Adrenal gland (tissue), 12 donors: Measurements from ENCODE around the gene FBXL7. TPM values are rescaled to one million over a fixed set of nuclear protein-coding genes. Genes with fewer than 3 reads are reported as not detected.

Experiments used
- DNase-seq, 7 donors: peaks; one replicate each; pipeline ENCODE4 v3.0.0-alpha.2; 2019 to 2020
- H3K27ac ChIP-seq, 5 donors: fragments of 200-600 bp; sonication (generic) in 4 of 5; 1 replicate in 3 of 5; 2 replicates in 2 of 5; pipeline versions ENCODE4 v1.5.1 to v1.8.0; 2016 to 2020; ENCODE audit warnings: mild to moderate bottlenecking in 1 of 5
- H3K27me3 ChIP-seq: fragments of 200-600 bp; 2 replicates; pipeline ENCODE4 v1.8.0; 2021
- H3K36me3 ChIP-seq, 2 donors: fragments of 200-600 bp; replicated peaks in 1 of 2; 1 replicate in 1 of 2; 2 replicates in 1 of 2; pipeline versions ENCODE4 v1.5.1 to v1.8.0; 2018 to 2022
- H3K4me1 ChIP-seq, 2 donors: fragments of 200-600 bp; replicated peaks in 1 of 2; 1 replicate in 1 of 2; 2 replicates in 1 of 2; pipeline versions ENCODE4 v1.5.1 to v1.8.0; 2018 to 2021
- H3K4me3 ChIP-seq, 4 donors: fragments of 200-600 bp; sonication (generic) in 3 of 4; one replicate each; pipeline ENCODE4 v1.5.1; 2016 to 2018
- H3K9me3 ChIP-seq, 3 donors: fragments of 200-600 bp; sonication (generic) in 1 of 3; replicated peaks in 1 of 3; 1 replicate in 2 of 3; 2 replicates in 1 of 3; pipeline versions ENCODE4 v1.5.1 to v1.8.0; 2016 to 2021
- CTCF ChIP-seq, 6 experiments: fragments of 450-650 bp in 4 of 6; fragments of 200-600 bp in 2 of 6; sonication (generic) in 1 of 6; IDR thresholded peaks; 1 replicate in 5 of 6; 2 replicates in 1 of 6; pipeline versions ENCODE4 v1.5.1 to v1.8.0; 2016 to 2021; ENCODE audit warnings: antibody characterized with exemption in 6 of 6, mild to moderate bottlenecking in 2 of 6, moderate library complexity in 1 of 6
- POLR2A ChIP-seq, 2 donors: fragments of 450-650 bp; IDR thresholded peaks; one replicate each; pipeline ENCODE4 v1.6.1; 2017; ENCODE audit warnings: antibody characterized with exemption in 2 of 2, mild to moderate bottlenecking in 2 of 2, moderate library complexity in 1 of 2
- WGBS, 4 donors: extraction: QIAGEN DNeasy Blood & Tissue Kit in 2 of 4; methylation state at CpG; one replicate each; pipeline versions ENCODE4 v1.1.5 to v1.1.7; 2013 to 2017; 5-methylcytosine and 5-hydroxymethylcytosine counted together
- intact Hi-C, 2 donors: fragments of 100-400 bp; cut with DNase I; formaldehyde crosslinking; loops; one replicate each; pipeline versions ENCODE4 v1.14.1 to v1.15.0; 2022 to 2023
- polyA plus RNA-seq, 3 donors: library from polyadenylated mRNA; stranded (reverse); fragments of 200-250 nt in 2 of 3; fragments of 350-450 nt in 1 of 3; fragmentation: Illumina TruSeq in 1 of 3; extraction: RNeasy Lipid Tissue Mini Kit (QIAGEN cat#74804) in 1 of 3; gene quantifications; one replicate each; pipeline ENCODE4 v1.2.3, GENCODE V29; 2013 to 2014
- total RNA-seq, 9 donors: library from RNA; depleted of rRNA in 4 of 9; stranded (reverse); fragments of >200 nt in 4 of 9; fragments of 120-200 nt in 1 of 9; fragmentation: NEBNext Ultra II Directional in 1 of 9; extraction: Animal tissue kit (Norgen Biotek cat#: 25700) in 1 of 9; gene quantifications; one replicate each; pipeline versions ENCODE4 v1.1.0 to v1.2.4, GENCODE V29; 2013 to 2023
- donor health status: healthy with polysubstance abuse.
- donor health status: Bipolar disorder and iron deficiency.
- donor health status: DM: yes; HTN: yes; CAD: no.
- donor health status: DM: no; HTN: no; CAD: no.
- donor health status: DM: no; HTN: no; CAD: no.
- donor health status: DM: yes; HTN: yes; CAD: no.

FBXL7 gene
- total and polyA plus RNA-seq, 12 donors, result 22.6 to 59.1 (median 34.0) TPM

- Histone ChIP-seq H3K4me1 (no peaks in the 10 kb centered on the region), H3K9me3 (no peaks in the 10 kb centered on the region), H3K4me3 (no peak overlapping the region), H3K27ac (no peak overlapping the region), H3K36me3 (no peaks in the 10 kb centered on the region), H3K27me3 (no peaks in the 10 kb centered on the region)
- intact Hi-C loops, result no loop called here
- TF ChIP-seq POLR2A (IDR thresholded peaks at IDR 0.05) (no peak), CTCF (IDR thresholded peaks at IDR 0.05) (no peak)
- 90 to 98% (median 96%) methylated on average over 1 of the region's 1 CpG for WGBS, 4 donors
- no peak for DNase-seq
Observed at GRCh38 chr5:15772131-15772530, 272.2 kb downstream of the FBXL7 start.

- no peak overlapping the region for H3K27ac ChIP-seq
- no peaks in the 10 kb centered on the region for H3K27me3 ChIP-seq
- H3K36me3 ChIP-seq, result no peaks in the 10 kb centered on the region
- H3K9me3 ChIP-seq, result no peaks in the 10 kb centered on the region
- H3K4me3 ChIP-seq, result no peak overlapping the region
- DNase-seq, result no peak
- intact Hi-C loops, result no loop called here
- WGBS, 4 donors, result 76 to 83% (median 80%) methylated on average over 2 of the region's 2 CpGs
- TF ChIP-seq POLR2A (IDR thresholded peaks at IDR 0.05) (no peak), CTCF (IDR thresholded peaks at IDR 0.05) (no peak)
- H3K4me1 ChIP-seq, result no peaks in the 10 kb centered on the region
Observed at GRCh38 chr5:15774632-15775031, 274.7 kb downstream of the FBXL7 start.

GRCh38 chr5:15776346-15776745 lies 276.4 kb downstream of the FBXL7 start:
- Histone ChIP-seq H3K27ac (no peak overlapping the region), H3K4me1 (no peaks in the 10 kb centered on the region), H3K4me3 (no peak overlapping the region), H3K36me3 (no peaks in the 10 kb centered on the region), H3K9me3 (no peaks in the 10 kb centered on the region), H3K27me3 (no peaks in the 10 kb centered on the region)
- no peak for DNase-seq
- intact Hi-C loops, result no loop called here
- TF ChIP-seq POLR2A (IDR thresholded peaks at IDR 0.05) (no peak), CTCF (IDR thresholded peaks at IDR 0.05) (no peak)
- 91 to 96% (median 92%) methylated on average over 2 of the region's 2 CpGs for whole genome bisulfite sequencing, 4 donors

- no peaks in the 10 kb centered on the region for H3K36me3 ChIP-seq
- peaks cover 0 to 21% of the 10 kb centered on the region in 2 donors for H3K4me1 ChIP-seq
- H3K27me3 ChIP-seq, result no peaks in the 10 kb centered on the region
- no peaks in the 10 kb centered on the region for H3K9me3 ChIP-seq
- intact Hi-C loops, result no loop called here
- no peak for DNase-seq
- no peak overlapping the region for H3K27ac ChIP-seq
- no peak overlapping the region for H3K4me3 ChIP-seq
- TF ChIP-seq CTCF (IDR thresholded peaks at IDR 0.05), result no peak
- TF ChIP-seq POLR2A (IDR thresholded peaks at IDR 0.05), result no peak
Observed at GRCh38 chr5:15783734-15784133, 283.8 kb downstream of the FBXL7 start.
